ENCODE data around the gene EFCAB9.

Gene EFCAB9

GRCh38 chr5:172166030-172166826 is 27.7 kb upstream of the EFCAB9 start:
- no peak for DNase-seq

- no peak for DNase-seq
Measured at GRCh38 chr5:172167895-172168294, 26.1 kb upstream of the EFCAB9 start.

- no peak for DNase-seq
Measured at GRCh38 chr5:172168311-172168710, 25.7 kb upstream of the EFCAB9 start.

GRCh38 chr5:172169216-172169615 is 24.8 kb upstream of the EFCAB9 start:
- no peak for DNase-seq

- DNase-seq, result no peak
Measured at GRCh38 chr5:172170251-172170701, 23.7 kb upstream of the EFCAB9 start.

GRCh38 chr5:172171118-172171517 is 22.9 kb upstream of the EFCAB9 start:
- no peak for DNase-seq

GRCh38 chr5:172172912-172173563 is 20.9 kb upstream of the EFCAB9 start:
- DNase-seq, result no peak

GRCh38 chr5:172173564-172174153 is 20.3 kb upstream of the EFCAB9 start:
- peak; percentile 71 for DNase-seq

- peak; percentile 23 for DNase-seq
Measured at GRCh38 chr5:172175263-172175719, 18.7 kb upstream of the EFCAB9 start.

- no peak for DNase-seq
Measured at GRCh38 chr5:172177176-172177575, 16.8 kb upstream of the EFCAB9 start.

GRCh38 chr5:172178301-172178987 is 15.5 kb upstream of the EFCAB9 start:
- no peak for DNase-seq

- DNase-seq, result peak; percentile 39
Measured at GRCh38 chr5:172178991-172179989, 14.7 kb upstream of the EFCAB9 start.

GRCh38 chr5:172180936-172181335 is 13.0 kb upstream of the EFCAB9 start:
- DNase-seq, result no peak

- no peak for DNase-seq
Measured at GRCh38 chr5:172182291-172182690, 11.7 kb upstream of the EFCAB9 start.

- no peak for DNase-seq
Measured at GRCh38 chr5:172183881-172184280, 10.1 kb upstream of the EFCAB9 start.

- DNase-seq, result no peak
Measured at GRCh38 chr5:172185096-172185461, 8.9 kb upstream of the EFCAB9 start.

GRCh38 chr5:172186114-172186695 is 7.8 kb upstream of the EFCAB9 start:
- no peak for DNase-seq

- DNase-seq, result peak; percentile 83
Measured at GRCh38 chr5:172187118-172188032, 6.6 kb upstream of the EFCAB9 start.

- DNase-seq, result peak; percentile 91
Measured at GRCh38 chr5:172188033-172188892, 5.7 kb upstream of the EFCAB9 start, which contains the start of gene STK10. TSS of gene STK10 (minus strand) at chr5:172188224. CDS start at chr5:172188042, 182 bp downstream.

All from fibroblast of skin of back (primary cell).